Thoracic aorta (tissue), 2 donors: ENCODE results near the gene FGD5. TPM values are rescaled to one million over a fixed set of nuclear protein-coding genes. Genes with fewer than 3 reads are reported as not detected.

Source experiments
- ATAC-seq: fragments of 150-250 bp; one replicate; pipeline ENCODE4 v1.8.0; 2017; ENCODE audit warnings: low read depth; ENCODE audit not compliant: insufficient number of reproducible peaks, low FRiP score
- DNase-seq: peaks from one replicate; pipeline ENCODE4 v3.0.0-alpha.2; 2020; ENCODE audit warnings: low spot score
- H3K27ac ChIP-seq, 2 donors: fragments of 200-600 bp; sonication (generic); 1 replicate in 1 of 2; 2 replicates in 1 of 2; pipeline ENCODE4 v1.5.1; 2016; ENCODE audit warnings: mild to moderate bottlenecking in 2 of 2, moderate library complexity in 2 of 2
- H3K27me3 ChIP-seq: fragments of 200-600 bp; sonication (generic); replicated peaks from 2 replicates; pipeline ENCODE4 v1.6.0; 2016; ENCODE audit warnings: mild to moderate bottlenecking; ENCODE audit not compliant: insufficient read depth
- H3K36me3 ChIP-seq: fragments of 200-600 bp; sonication (generic); one replicate; pipeline ENCODE4 v1.5.1; 2016
- H3K4me1 ChIP-seq, 2 donors: fragments of 200-600 bp; sonication (generic); 1 replicate in 1 of 2; 2 replicates in 1 of 2; pipeline versions ENCODE4 v1.5.1 to v1.6.0; 2016; ENCODE audit warnings: low read depth in 2 of 2, mild to moderate bottlenecking in 1 of 2; ENCODE audit not compliant: control insufficient read depth in 1 of 2
- H3K4me3 ChIP-seq: fragments of 200-600 bp; sonication (generic); 2 replicates; pipeline ENCODE4 v1.5.1; 2016; ENCODE audit warnings: mild to moderate bottlenecking
- H3K9me3 ChIP-seq: fragments of 200-600 bp; sonication (generic); 2 replicates; pipeline ENCODE4 v1.5.1; 2016
- total RNA-seq, 2 donors: library from RNA; depleted of rRNA; stranded (reverse); fragments of >200 nt; gene quantifications; one replicate each; pipeline versions ENCODE4 v1.1.0 to v1.2.3, GENCODE V29; 2016
- TF ChIP-seq, protein P1 (sequence below): fragments of 200-600 bp; sonication (generic); IDR thresholded peaks from one replicate; pipeline ENCODE4 v1.5.1; 2019; ENCODE audit warnings: antibody characterized with exemption

Gene FGD5
- total RNA-seq, 2 donors from 2014 or later = 15.4 to 21.4 TPM

DNA sequence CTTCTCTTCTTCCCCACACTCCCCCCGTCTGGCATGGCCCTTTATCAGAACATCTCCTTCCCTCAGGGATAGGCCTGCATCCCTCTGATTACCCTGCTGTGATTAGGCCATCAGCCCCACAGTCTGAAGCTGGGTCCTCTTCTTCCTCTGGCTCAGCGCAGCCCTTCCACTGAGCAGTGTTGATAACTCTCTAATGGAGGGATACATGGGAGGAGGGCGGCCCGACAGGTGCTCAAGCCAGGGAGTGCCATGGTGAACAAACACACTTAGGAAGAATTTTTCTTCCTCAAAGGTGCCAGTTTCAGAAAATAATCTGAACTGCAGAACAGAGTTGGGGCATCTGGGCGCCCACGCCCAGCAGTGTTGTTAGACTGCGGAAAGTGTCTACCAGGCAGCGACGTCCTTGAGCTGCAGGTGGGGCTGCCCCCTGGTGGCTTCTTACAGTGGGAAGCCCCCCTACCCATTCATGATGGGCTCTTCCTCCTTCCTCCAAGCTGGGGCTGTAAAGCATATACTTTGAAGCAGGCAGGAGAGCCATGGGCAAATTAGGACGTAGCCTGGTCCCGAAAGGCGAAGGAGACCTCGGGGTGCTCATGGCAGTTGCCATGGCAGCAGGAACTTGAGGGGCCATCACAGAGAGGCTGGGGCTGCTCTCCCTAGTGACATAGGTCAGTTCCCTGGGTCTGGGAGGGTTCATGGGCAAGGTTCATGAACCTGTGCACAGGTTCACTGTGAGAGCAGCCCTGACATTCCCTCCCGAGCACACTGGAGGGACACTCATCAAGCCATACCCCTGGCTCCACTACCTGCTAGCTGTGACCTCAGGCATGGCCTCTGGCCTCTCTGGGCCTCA, 95.4 kb downstream of the FGD5 start:
- DNase-seq (no peak), ATAC-seq (no peak)
- Histone ChIP-seq H3K36me3 (no peaks in the 10 kb centered on the region), H3K27me3 (no peaks in the 10 kb centered on the region), H3K27ac (no peak overlapping the region), H3K4me3 (no peak overlapping the region), H3K4me1 (no peaks in the 10 kb centered on the region), H3K9me3 (no peaks in the 10 kb centered on the region)
- TF ChIP-seq, protein P1, sequence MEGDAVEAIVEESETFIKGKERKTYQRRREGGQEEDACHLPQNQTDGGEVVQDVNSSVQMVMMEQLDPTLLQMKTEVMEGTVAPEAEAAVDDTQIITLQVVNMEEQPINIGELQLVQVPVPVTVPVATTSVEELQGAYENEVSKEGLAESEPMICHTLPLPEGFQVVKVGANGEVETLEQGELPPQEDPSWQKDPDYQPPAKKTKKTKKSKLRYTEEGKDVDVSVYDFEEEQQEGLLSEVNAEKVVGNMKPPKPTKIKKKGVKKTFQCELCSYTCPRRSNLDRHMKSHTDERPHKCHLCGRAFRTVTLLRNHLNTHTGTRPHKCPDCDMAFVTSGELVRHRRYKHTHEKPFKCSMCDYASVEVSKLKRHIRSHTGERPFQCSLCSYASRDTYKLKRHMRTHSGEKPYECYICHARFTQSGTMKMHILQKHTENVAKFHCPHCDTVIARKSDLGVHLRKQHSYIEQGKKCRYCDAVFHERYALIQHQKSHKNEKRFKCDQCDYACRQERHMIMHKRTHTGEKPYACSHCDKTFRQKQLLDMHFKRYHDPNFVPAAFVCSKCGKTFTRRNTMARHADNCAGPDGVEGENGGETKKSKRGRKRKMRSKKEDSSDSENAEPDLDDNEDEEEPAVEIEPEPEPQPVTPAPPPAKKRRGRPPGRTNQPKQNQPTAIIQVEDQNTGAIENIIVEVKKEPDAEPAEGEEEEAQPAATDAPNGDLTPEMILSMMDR = no peak

DNA sequence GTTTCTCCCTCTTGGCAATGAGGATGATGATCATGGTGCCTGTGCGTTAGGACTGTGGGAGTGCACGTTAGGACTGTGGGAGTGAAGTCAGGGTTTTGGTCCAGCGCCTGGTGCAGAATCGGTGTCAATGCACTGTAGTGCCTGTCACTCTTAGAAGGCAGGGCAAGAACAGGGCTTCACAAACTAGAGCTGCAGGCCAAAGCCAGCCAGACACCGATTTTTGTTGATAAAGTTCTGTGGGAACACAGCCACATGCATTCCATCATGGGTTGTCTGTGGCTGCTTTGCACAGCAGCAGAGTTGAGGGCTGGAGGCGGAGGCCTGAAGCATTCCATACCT, 96.0 kb downstream of the FGD5 start:
- no peaks in the 10 kb centered on the region for H3K4me1 ChIP-seq
- no peak for ATAC-seq
- H3K4me3 ChIP-seq = no peak overlapping the region
- H3K36me3 ChIP-seq = no peaks in the 10 kb centered on the region
- H3K27ac ChIP-seq = no peak overlapping the region
- TF ChIP-seq, protein P1 = no peak
- no peak for DNase-seq
- H3K27me3 ChIP-seq = no peaks in the 10 kb centered on the region
- no peaks in the 10 kb centered on the region for H3K9me3 ChIP-seq

DNA sequence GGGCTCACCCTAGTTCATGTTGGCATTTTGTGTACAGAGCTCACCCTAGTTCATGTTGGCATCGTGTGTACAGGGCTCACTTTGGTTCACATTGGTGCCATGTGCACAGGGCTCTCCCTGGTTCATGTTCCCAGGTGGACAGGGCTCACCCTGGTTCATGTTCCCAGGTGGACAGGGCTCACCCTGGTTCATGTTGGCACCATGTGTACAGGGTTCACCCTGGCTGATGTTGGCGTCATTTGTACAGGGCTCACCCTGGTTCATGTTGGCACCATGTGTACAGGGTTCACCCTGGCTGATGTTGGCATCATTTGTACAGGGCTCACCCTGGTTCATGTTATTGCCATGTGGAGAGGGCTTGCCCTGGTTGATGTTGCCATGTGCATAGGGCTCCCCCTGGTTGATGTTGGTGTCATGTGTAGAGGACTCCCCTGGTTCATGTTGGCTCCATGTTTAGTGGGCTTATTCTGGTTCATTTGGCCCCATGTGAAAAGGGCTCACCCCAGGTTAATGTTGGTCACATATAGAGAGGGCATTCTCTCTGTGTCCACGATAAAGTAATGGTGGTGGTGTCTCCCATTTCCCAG, 97.0 kb downstream of the FGD5 start:
- Histone ChIP-seq H3K4me3 (no peak overlapping the region), H3K4me1 (no peaks in the 10 kb centered on the region), H3K27me3 (no peaks in the 10 kb centered on the region), H3K9me3 (no peaks in the 10 kb centered on the region), H3K27ac (no peak overlapping the region), H3K36me3 (no peaks in the 10 kb centered on the region)
- TF ChIP-seq, protein P1 = no peak
- DNase-seq (no peak), ATAC-seq (no peak)

DNA sequence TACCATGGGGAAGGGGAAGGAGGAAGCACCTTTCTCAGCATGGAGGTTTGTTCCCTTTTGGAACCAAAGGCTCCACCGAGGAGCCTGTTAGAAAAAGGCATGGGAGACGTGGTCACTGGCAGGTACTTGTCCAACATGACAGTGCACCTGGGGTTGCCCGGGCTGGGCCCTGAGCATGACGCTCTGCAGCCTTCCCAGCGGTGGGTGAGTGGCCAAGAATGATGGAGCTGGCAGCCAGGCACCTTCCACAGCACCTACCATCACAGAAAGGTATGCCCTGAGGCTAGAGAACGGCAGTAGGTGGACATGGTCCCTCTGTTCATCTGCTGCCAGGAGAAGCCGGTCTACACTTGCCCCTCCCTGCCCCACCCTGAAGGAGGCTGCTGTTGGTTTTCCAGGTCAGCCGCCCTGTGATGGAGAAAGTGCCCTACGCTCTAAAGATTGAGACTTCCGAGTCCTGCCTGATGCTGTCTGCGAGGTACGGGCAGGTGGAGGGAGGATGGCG, 99.6 kb downstream of the FGD5 start:
- DNase-seq (no peak), ATAC-seq (no peak)
- TF ChIP-seq, protein P1 = no peak
- no peak overlapping the region for H3K4me3 ChIP-seq
- no peaks in the 10 kb centered on the region for H3K36me3 ChIP-seq
- no peaks in the 10 kb centered on the region for H3K4me1 ChIP-seq
- no peaks in the 10 kb centered on the region for H3K27me3 ChIP-seq
- H3K9me3 ChIP-seq = no peaks in the 10 kb centered on the region
- no peak overlapping the region for H3K27ac ChIP-seq

DNA sequence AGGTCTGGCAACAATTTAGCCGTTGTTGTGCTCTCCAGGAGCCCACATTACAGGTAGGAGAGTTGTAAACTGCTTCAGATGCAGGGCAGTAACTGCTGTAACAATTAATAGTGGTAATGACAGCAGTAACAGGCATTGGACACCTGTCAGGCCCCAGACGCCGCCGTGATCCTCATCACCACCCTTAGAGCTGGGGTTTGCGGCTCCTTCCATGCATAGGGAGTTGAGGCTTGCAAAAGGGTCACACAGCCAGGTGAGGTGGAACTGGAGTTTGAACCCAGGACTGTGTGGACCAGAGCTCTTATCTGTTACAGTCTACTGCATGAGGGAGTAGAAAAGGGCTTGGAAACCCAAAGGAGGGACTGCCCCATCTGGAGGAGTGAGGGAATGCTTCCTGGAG, 101.8 kb downstream of the FGD5 start:
- Histone ChIP-seq H3K4me3 (no peak overlapping the region), H3K27me3 (no peaks in the 10 kb centered on the region), H3K27ac (no peak overlapping the region), H3K4me1 (no peaks in the 10 kb centered on the region), H3K9me3 (no peaks in the 10 kb centered on the region), H3K36me3 (no peaks in the 10 kb centered on the region)
- ATAC-seq = no peak
- DNase-seq = no peak
- TF ChIP-seq, protein P1 = no peak
